ENCODE results near the gene SRC. TPM values are rescaled to one million over a fixed set of nuclear protein-coding genes. Genes with fewer than 3 reads are reported as not detected.

The SRC gene
- total RNA-seq, 1 donor from 2014 or later: 128 TPM

GRCh38 chr20:37411408-37412219, 65.7 kb downstream of the SRC start:
- Mint-ChIP-seq H3K4me1 (ENCODE audit: low read depth) (peaks cover 2% of the 10 kb centered on the region), H3K27me3 (peaks cover 31% of the 10 kb centered on the region), H3K27ac (no peak overlapping the region), H3K36me3 (ENCODE audit: insufficient read depth) (no peaks in the 10 kb centered on the region), H3K9me3 (ENCODE audit: low read depth) (no peaks in the 10 kb centered on the region), H3K4me3 (ENCODE audit: low read depth) (no peak overlapping the region)
- no peak for DNase-seq (ENCODE audit: low spot score, unreplicated experiment)
- no peak for TF ChIP-seq CTCF (IDR thresholded peaks at IDR 0.05; ENCODE audit: unreplicated experiment)

GRCh38 chr20:37413023-37413334, 67.0 kb downstream of the SRC start:
- TF ChIP-seq CTCF (IDR thresholded peaks at IDR 0.05; ENCODE audit: unreplicated experiment): no peak
- peaks cover 2% of the 10 kb centered on the region for H3K4me1 Mint-ChIP-seq (ENCODE audit: low read depth)
- H3K4me3 Mint-ChIP-seq (ENCODE audit: low read depth): no peak overlapping the region
- H3K27ac Mint-ChIP-seq: no peak overlapping the region
- no peak for DNase-seq (ENCODE audit: low spot score, unreplicated experiment)
- peaks cover 22% of the 10 kb centered on the region for H3K27me3 Mint-ChIP-seq
- no peaks in the 10 kb centered on the region for H3K36me3 Mint-ChIP-seq (ENCODE audit: insufficient read depth)
- no peaks in the 10 kb centered on the region for H3K9me3 Mint-ChIP-seq (ENCODE audit: low read depth)

- Mint-ChIP-seq H3K36me3 (ENCODE audit: insufficient read depth) (no peaks in the 10 kb centered on the region), H3K4me1 (ENCODE audit: low read depth) (peaks cover 2% of the 10 kb centered on the region), H3K27me3 (peaks cover 19% of the 10 kb centered on the region), H3K4me3 (ENCODE audit: low read depth) (no peak overlapping the region), H3K27ac (no peak overlapping the region), H3K9me3 (ENCODE audit: low read depth) (no peaks in the 10 kb centered on the region)
- TF ChIP-seq CTCF (IDR thresholded peaks at IDR 0.05; ENCODE audit: unreplicated experiment): no peak
- no peak for DNase-seq (ENCODE audit: low spot score, unreplicated experiment)
Observed at GRCh38 chr20:37413379-37413778, 67.4 kb downstream of the SRC start.

- Mint-ChIP-seq H3K27me3 (peaks cover 9% of the 10 kb centered on the region), H3K27ac (no peak overlapping the region), H3K36me3 (ENCODE audit: insufficient read depth) (no peaks in the 10 kb centered on the region), H3K4me3 (ENCODE audit: low read depth) (no peak overlapping the region), H3K4me1 (ENCODE audit: low read depth) (no peaks in the 10 kb centered on the region), H3K9me3 (ENCODE audit: low read depth) (no peaks in the 10 kb centered on the region)
- DNase-seq (ENCODE audit: low spot score, unreplicated experiment): no peak
- TF ChIP-seq CTCF (IDR thresholded peaks at IDR 0.05; ENCODE audit: unreplicated experiment): no peak
Observed at GRCh38 chr20:37414224-37415035, 68.5 kb downstream of the SRC start.

GRCh38 chr20:37415118-37416085, 69.5 kb downstream of the SRC start:
- no peak for DNase-seq (ENCODE audit: low spot score, unreplicated experiment)
- Mint-ChIP-seq H3K9me3 (ENCODE audit: low read depth) (no peaks in the 10 kb centered on the region), H3K36me3 (ENCODE audit: insufficient read depth) (no peaks in the 10 kb centered on the region), H3K4me1 (ENCODE audit: low read depth) (no peaks in the 10 kb centered on the region), H3K27ac (no peak overlapping the region), H3K4me3 (ENCODE audit: low read depth) (no peak overlapping the region), H3K27me3 (no peaks in the 10 kb centered on the region)
- no peak for TF ChIP-seq CTCF (IDR thresholded peaks at IDR 0.05; ENCODE audit: unreplicated experiment)
